SHP77 treated with DMSO at 0.1 percent for 48 hours (cell line): ENCODE data around the gene MCCC1.
"Not testable (repeated sequence)": the region's sequence is repeated elsewhere in the genome, so short reads cannot be mapped to it uniquely, and the experiment has no call there.

Experiments used
- DNase-seq: peaks from one replicate; lab custom pipeline; 2025; lab: John Stamatoyannopoulos, UW

Gene MCCC1

DNA sequence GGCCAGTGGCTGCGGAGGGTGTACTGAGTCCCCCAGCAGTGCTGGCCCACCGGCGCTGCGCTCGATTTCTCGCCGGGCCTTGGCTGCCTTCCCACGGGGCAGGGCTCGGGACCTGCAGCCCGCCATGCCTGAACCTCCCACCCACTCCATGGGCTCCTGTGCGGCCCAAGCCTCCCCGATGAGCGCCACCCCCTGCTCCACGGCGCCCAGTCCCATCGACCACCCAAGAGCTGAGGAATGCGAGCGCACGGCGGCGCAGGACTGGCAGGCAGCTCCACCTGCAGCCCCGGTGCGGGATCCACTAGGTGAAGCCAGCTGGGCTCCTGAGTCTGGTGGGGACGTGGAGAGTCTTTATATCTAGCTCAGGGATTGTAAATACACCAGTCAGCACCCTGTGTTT is 1.7 kb upstream of the MCCC1 start:
- DNase-seq = not testable (repeated sequence)

DNA sequence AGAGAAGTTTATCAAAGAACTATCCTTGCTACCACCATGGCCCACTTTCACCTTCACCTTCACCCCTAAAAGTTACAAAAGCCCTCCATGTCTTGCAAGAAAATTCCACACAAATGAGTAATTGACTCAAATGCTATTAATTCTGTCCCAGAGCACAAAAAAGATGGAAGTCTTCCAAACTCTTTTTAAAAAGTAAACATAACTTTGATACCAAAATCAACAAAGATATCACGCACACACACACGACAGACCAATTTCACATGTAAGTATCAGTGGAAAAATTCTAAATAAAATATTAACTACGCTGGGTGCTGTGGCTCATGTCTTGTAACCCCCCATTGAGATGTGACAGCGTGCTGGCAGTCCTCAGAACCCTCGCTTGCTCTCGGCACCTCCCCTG is 1.1 kb upstream of the MCCC1 start:
- DNase-seq = no peak

DNA sequence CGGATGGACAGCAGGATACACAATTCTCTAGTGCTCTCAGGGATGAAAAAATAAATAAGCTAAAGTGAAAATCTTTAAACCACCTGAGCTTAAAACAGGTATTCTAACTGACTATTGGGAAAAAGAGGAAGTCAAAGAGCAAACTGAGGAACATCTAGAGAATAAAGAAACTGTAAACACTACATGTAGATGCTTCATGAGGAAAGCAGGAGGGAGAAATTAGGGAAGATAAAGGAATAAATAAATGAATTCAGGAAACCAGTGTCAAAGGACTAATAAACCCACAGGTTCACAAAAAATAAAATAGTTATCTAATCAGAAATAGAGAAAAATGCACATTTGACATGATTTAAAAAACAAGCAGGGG is 525 bp upstream of the MCCC1 start:
- no peak for DNase-seq

DNA sequence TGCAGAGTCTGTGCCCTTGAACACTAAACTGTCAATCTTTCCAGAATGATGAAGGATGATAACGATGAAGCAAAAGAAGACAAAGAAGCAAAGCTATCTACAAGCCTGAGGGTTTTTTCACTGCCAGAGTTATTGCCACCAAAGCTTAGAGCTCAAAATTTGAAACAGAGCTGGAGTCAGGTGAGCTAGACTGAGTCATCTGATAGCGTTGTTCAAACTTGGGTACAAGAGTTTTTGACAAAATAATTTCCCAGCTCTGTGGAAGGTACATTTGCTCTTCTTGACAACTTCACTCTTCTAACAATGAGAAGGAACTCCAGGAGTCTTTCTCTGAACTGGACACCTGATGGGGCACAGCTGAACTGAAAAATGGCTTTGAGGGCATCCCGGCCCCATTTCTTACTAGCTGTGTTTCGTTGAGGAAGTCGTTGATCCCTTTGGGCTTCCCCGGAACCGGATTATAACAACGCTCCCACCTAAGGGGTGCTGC is 715 bp downstream of the MCCC1 start:
- DNase-seq = no peak

DNA sequence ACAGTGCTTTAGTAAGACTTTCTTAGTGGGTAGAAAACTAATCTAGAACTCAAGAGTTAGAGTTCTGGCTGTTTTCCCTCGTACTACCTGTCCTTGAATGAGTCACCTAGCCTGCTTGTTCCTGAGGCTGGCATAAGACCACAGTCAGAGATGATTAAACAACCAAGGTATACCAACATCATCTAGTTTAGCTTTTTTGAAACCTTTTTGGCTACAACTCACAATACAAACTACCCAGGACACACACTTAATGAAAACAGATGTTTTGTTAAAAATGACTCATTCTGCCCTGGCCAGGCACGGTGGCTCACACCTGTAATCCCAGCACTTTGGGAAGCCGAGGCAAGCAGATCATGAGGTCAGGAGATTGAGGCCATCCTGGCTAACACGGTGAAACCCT is 4.6 kb downstream of the MCCC1 start:
- no peak for DNase-seq

DNA sequence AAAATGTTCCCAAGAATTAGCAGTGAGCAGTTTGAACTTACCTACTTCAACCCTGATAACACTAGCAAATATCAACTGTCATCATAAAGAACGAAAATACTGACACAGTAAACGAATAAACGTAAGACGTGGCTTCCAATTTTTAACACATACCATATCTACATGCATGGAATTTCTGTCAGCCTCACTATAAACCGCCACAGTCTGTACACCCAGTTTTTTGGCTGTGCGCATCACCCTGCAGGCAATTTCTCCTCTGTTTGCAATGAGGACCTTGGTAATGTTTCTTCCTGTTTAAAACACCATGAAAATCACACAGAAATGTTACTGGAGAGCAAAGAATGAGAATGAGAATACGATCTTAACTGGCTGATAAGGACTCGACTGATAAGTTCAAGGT is 7.0 kb downstream of the MCCC1 start:
- DNase-seq = no peak

DNA sequence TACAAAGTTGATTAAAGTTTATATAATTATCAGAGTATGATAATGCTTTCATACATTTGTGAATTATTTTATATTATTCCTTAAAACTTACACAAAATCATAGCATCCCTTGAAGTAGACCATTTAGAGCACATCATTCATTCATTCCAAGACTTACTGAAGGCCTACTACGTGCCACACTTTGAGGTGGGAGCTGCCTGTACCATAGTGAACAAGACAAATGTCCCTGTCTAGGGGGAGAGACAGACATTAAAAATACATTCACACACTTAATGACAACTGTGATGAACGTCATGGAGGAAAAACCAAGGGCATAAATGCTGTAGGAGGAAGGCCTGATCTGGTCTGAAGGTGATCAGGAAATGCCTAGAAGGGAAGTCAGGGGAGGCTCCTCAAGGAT is 12.1 kb downstream of the MCCC1 start:
- DNase-seq = no peak

DNA sequence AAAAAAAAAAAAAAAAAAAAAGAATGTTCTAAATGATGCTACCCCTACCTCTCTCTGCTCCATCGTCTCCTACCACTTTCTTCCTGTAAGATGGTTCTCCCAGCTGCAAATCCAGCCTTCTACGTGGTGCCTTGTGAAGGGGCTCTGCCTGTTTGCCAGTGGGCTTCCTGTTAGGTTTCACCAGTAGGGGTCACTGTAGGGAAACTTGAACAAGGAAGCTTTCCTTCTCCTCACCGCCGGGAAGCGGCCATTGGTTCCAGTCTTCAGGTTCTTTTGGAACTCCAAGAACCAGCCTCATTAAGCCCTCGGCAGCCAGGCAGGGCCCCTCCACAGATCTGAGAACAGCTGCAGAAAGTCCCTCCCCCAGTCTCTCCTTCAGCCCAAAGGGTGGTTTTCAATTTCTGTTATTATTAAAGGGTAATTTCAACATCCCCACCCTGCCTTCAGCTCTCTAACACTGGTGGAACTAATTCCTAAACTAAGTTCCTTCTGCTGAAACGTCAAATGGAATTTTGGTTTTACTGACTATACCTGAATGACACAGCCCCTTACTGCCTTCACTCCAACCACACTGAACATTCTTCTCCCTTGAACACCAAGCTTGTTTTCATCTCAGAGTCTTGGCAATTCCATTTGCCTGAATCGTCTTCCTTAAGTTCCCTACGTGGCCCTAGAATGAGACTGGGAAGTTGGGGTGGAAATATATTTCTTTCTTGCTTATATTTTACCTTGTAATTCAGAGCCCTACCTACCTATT is 13.5 kb downstream of the MCCC1 start:
- peak; percentile 6 for DNase-seq

DNA sequence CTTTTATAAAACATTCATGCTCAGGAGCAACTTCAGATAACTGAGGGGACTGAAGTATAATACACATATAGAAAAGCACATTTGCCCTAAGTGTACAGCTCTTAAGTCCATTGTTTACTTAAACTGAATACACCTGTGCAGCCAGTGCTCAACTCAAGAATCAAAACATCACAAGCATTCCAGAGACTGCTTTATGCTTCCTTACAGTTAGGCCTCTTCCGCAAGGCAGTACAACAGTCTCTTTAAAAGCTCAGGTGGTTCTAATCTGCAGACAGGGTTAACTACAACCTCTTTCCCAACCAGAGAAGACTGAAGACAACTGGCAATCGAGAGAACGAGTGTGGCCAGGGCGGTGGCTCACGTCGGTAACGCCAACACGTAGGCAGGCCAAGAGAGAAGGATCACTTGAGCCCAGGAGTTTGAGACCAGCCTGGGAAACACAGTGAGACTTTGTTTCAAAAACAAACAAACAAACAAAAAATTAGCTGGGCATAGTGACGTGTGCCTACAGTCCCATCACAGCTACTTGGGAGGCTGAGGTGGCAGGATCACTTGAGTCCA is 16.9 kb downstream of the MCCC1 start:
- DNase-seq = no peak

DNA sequence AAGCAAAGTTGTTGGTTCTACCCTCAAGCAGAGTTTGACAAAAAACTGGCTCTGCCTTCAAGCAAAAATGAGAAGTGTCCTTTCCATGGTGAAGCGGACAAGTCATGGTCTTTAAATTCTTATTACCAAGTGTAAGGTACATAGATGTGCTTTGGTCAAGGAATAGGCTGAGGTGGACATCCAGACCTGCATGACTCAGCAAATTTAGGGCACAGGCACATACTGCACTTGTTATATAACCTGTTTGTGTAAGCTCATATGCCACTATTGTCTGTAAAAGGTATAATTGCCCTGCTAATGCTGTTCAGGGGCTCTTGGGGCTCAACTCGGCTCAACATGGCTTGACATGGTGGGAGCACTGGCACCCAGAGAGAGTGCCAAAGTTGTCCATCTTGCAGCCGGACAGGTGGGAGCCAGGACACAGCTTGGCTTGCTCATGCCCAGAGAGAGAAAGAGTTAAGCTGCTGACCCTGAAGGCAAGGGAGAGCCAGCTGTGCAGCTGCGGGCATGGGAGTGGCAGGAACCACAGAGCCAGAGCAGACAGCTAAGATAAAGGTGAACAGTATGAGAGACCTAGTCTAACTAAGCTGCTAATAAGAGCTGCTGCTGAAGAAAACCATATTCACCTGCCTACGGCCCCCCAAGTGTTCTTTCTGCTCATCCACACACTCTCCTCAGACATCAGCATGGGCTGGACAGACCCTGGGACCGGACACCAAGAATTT is 17.7 kb downstream of the MCCC1 start:
- DNase-seq = no peak

DNA sequence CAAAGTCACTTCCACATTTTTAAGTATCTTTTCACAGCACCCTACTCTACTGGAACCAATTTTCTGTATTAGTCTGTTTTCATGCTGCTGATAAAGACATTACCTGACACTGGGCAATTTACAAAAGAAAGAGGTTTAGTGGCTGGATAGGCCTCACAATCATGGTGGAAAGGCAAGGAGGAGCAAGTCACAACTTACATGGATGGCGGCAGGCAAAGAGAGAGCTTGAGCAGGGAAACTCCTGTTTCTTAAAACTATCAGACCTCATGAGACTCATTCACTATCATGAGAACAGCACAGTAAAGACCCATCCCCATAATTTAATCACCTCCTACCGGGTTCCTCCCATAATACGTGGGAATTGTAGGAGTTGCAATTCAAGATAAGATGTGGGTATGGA is 18.7 kb downstream of the MCCC1 start:
- no peak for DNase-seq

DNA sequence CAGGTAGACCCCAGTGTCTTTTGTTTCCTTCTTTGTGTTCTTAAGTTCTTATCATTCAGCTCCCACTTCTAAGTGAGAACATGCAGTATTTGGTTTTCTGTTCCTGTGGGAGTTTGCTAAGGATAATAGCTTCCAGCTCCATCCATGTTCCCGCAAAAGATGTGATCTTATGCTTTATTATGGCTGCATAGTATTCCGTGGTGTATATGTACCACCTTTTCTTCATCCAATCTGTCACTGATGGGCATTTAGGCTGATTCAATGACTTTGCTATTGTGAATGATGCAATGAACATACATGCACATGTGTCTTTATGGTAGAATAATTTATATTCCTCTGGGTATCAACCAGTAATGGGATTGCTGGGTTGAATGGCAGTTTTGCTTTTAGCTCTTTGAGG is 24.4 kb downstream of the MCCC1 start:
- no peak for DNase-seq

DNA sequence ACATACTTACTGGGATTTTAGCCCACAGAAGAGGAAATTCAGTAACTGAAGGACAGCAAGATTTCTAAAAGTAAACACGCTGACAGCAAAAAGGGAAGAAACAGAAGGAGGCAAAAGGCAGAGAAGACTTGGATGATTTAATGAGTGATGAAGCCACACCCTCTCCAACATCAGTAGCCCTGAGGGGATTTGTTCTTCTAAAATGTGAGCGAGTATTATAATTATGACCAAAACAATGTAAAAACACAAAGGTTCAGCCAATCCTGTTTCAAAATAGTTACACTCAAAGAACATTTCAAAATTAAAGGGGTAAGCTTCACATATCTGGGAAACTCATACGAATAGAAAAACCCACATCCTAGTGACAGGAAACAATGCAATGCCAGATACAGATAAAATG is 25.0 kb downstream of the MCCC1 start:
- DNase-seq = no peak

DNA sequence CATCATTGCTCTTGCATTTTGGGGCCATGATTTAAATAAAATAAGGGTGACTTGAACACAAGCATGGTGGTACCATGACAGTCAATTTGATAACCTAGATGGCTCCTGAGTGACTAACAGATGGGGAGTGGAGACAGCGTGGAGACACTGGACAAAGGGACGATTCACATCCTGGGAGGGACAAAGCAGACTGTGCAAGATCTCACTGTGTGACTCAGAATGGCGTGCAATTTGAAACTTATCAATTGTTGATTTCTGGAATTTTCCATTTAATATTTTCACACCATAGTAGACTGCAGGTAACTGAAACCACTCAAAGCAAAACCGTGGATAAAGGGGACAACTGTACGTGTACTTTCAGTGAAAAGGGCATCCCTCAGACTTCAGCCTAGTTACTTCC is 25.5 kb downstream of the MCCC1 start:
- DNase-seq = no peak

DNA sequence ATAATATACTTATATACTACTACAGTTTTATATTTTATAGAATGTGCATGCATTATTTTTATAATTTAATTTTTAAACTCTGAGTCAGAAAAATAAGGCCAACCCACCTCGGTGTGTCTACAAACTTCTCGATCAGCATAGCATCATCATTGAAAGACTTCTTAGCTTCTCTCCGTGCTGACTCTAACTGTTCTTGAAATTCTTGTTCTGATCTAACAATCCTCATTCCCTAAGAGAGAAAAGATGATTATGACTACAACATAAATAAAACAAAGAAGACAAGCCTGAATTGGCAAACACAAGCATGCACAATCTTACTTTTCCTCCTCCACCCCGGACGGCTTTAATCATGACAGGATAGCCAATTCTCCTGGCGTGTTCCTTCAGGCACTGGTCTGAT is 28.4 kb downstream of the MCCC1 start:
- no peak for DNase-seq

DNA sequence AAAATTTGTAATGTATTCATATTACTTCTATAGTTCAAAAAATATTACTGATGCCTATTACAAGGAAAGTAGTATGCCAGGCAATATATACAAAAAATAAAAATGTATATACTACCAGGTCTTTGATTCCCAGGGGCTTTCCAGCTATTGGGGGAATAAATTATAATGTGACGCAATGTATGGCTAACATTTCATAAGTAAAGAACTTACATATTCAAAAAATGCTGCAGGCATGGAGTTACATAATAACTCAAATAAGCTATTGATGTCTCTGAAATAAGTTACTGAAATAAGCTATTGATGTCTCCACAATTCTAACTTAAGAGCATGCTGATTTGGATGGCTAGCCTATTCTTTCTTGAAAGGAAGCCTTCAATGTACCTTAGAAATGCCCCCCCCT is 30.2 kb downstream of the MCCC1 start:
- no peak for DNase-seq

DNA sequence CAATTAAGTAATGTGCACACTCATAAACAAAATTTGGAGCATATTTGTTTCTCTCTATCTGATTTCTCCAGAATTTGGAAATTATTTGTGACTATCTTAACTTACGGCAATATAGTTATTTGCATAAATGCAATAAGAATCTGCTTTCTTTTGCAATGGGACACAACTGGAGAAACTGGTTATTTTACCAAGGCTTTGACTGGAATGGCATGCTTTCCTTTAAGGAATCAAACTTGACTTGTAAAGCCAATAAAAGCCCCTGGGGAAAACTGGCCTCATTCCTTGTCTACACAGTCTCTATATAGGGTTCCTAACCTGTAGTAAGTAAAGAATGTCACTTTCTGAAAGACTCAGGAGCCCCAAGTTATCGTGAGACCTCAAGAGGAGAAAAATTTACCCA is 32.4 kb downstream of the MCCC1 start:
- not testable (repeated sequence) for DNase-seq

DNA sequence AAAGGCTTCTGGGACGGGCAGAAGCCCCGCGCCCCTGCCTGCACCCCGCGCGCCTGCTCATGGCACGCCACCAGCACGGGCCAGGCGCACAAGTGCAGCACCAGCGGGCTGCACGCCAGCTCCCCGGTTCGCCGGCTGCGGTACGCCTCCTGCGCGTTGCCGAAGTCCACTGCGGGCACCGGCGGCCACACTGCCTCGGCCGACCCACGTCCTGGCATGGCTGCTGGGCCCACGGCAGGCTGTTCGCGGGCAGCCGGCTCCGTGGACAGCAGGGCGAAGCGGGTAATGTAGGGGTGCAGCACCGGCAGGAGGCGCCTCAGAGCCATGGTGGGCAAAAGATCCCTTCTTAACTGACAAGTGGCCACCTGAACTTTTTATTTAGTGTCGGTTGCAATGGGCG is 34.8 kb downstream of the MCCC1 start:
- DNase-seq = no peak

DNA sequence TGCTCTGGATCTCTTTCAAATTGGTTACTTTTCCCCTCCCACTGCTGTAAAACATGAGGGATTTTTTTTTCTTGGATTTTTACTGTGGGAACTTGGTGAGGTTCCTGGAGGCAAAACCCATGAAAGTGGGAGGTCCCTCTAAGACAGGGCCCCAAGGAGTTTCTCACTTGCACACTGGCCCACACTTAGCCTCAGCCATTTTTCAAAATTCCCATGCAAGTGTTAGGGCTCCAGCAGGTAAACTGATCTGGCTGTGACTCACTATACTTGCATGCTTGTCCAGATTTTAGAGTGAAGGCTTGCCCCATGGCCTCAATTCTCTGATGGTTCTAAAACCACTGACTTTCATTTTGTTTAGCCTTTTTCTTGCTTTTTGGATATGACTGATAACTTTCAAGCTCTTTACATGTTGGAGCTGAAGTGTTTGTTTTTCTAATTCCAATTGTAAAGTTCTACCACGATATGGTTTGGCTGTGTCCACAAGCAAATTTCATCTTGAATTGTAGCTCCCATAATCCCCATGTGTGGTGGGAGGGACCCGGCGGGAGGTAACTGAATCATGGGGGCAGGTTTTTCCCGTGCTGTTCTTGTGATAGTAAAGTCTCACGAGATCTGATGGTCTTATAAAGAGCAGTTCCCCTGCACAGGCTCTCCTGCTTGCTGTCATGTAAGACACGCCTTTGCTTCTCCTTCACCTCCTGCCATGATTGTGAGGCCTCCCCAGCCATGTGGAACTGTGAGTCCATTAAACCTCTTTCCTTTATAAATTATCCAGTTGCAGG is 37.7 kb downstream of the MCCC1 start:
- no peak for DNase-seq

DNA sequence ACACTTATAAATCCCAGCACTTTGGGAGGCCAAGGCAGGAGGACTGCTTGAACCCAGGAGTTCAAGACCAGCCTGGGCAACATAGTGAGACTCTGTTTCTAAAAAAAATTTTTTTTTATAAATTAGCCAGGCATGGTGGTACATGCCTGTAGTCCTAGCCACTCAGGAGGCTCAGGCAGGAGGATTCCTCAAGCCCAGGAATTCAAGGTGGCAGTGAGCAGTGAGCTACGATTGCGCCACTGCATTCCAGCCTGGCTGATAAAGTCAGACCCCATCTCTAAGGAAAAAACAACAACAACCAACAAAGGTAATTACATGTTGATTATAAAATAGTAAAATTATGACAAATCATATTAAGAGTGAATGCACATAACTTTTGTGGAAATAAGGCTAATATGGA is 40.9 kb downstream of the MCCC1 start:
- no peak for DNase-seq

DNA sequence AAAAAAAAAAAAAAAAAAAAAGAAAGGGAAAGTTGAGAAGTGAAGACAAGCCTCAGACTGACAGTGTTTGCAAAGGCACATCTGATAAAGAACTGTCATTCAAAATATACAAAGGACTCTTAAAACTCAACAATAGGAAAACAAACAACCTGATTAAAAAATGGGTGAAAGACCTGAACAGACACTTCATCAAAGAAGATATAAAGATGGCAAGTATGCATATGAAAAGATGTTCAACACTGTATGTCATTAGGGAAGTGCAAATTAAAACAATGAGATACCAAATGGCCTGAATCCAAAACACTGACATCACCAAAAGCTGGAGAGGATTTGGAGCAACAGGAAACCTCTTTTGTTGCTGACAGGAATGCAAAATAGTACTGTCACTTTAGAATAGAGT is 48.6 kb downstream of the MCCC1 start:
- no peak for DNase-seq

DNA sequence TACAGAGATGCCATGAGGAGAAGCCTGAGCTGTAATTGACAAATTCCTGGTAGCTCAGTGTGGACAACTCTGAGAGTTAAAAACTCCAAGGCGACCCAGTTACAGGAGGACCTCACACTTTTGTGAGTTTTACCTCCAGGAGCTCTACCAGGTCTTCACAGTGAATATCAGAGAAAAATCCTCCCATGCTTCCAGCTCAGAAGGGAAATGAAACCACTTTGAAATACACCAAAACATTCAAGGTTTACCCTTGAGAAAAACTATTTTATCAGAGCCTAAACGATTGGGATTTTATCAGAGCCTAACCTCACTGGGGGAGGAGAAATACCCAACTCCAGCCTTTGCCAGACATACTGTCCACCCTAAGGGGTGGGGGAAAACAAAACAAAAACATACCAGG is 52.4 kb downstream of the MCCC1 start:
- DNase-seq = no peak
